WI38 (cell line): ENCODE results near the gene ELMO1.

Experiments used
- H3K4me3 ChIP-seq: 2 replicates; pipeline ENCODE4 v1.5.1; 2011; ENCODE audit warnings: low read depth, mild to moderate bottlenecking, control low read depth, low read length
- CTCF ChIP-seq: IDR thresholded peaks from 2 replicates; pipeline ENCODE4 v1.5.1; 2012; ENCODE audit warnings: low read depth, mild to moderate bottlenecking, control low read depth, low read length

ELMO1 gene

GRCh38 chr7:37201003-37201875, 247.4 kb downstream of the ELMO1 start:
- peak; percentile 69 for TF ChIP-seq CTCF
- H3K4me3 ChIP-seq = no peak overlapping the region

DNA sequence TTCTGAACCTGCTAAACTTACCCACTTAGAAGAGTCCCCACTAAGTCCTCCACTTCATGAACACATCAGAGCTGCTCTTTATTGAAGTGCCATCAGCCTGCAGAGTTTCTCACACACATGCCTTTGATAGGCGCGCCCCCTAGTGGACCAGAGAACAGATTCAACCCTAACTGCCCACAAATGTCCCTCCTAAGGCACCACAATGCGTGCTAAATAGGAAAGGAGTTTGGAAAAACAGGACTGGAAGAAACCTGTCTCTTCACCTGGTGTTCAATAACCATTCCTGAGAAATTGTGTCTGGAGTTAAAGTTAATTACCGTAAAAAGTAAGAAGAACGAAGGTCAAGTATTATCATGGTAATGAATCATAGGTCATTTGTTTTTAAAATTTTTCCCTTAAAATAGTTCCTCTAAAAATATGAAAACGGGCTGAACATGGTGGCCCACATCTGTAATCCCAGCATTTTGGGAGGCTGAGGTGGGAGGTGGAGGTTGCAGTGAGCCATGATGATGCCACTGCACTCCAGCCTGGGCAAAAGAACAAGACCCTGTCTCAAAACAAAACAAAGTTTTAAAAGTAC, 249.7 kb downstream of the ELMO1 start:
- peak; percentile 85 for TF ChIP-seq CTCF
- H3K4me3 ChIP-seq = no peak overlapping the region

GRCh38 chr7:37198041-37198905, 250.4 kb downstream of the ELMO1 start:
- no peak overlapping the region for H3K4me3 ChIP-seq
- TF ChIP-seq CTCF = no peak

DNA sequence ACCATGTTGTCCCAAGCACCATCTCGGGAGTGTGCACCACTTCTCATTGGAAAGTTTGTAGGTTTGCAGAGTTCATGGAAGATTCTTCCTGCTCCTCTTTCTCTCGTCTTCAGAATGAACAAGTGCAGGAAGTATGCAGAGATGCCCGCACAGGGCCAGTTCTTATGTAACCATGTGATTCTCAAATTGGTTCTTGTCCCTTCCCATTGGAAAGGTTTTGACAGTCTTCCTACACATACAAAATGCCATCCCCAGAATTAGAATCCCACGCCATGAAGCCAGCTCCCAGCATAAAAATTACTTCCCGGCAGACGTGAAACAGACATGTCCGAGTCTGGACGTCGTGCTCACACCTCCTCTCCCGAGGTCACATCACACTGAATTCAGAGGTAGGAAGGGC, 251.6 kb downstream of the ELMO1 start:
- no peak overlapping the region for H3K4me3 ChIP-seq
- no peak for TF ChIP-seq CTCF

DNA sequence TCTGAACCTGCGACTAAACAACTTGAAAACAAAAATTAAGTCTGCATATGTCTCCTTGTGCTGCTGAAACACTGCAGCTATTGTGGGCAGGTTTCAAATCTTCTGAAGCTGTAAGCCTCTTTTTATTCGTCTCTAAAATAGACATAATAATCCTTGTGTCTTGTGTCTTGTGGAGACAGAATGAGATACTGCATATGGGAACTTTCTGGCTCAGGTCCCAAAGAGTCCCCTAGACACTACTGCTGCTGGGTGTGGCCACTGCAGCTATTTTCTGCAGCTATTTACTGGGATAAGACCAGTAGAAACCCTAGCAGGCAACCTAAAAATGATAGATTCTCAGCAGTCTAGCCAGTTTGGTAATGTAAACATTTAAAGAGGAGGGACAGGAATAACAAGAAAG, 252.0 kb downstream of the ELMO1 start:
- no peak overlapping the region for H3K4me3 ChIP-seq
- no peak for TF ChIP-seq CTCF

DNA sequence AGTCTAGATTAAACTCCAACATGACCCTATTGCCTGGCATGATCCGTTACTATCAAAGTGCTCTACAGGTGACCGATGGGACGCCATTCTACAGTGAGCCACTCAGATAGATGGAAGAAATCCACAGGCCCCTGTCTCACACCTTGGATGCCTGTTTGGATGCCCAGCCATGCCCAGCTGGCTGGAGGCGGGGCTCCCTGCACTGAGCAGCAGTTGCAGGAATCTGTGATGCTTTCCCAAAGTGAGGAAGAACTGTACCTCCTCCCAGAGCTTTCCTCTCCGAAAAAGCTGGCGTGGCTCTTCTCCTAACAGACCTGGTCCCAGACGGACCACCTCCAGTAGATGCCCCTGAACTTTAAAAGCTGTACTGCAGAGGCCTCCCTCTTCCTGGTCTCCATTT, 253.3 kb downstream of the ELMO1 start:
- no peak for TF ChIP-seq CTCF
- no peak overlapping the region for H3K4me3 ChIP-seq
